Measurements from ENCODE around the gene KRT8.

DNA sequence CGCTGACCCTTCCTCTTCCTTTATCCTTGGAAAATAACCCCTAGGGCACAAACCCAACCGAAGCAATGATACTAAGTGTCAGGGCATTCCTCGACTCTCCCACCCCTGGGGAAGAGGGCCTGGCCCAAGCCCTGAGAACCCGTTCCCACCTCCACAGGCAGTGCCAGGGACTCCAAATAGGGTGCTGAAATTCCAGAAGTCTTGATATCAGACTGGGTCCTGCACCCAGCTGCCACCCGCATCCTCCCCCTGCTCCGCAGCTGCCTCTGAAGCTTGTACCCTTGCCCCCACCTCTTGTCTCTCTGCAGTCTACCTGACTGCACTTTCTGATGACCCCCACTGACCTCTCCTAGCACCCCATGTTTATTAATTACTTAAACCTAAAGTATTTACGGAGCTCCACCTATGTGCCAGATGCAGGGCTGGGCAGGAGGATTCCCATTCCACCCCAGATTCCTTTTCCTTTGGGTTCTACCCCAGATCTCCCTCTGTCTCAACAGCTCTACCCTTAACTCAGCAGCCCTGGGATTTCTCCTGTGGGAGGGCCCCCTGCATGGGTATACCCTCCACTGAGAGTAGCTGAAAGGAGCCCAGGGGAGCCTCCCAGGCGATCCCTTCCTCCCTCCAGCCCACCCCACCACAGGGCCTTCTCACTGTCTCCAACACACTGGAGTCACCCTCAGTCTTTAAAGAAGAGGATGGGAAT, 40.0 kb upstream of the KRT8 start:
- TF ChIP-seq TAF1 (IDR thresholded peaks at IDR 0.05; ENCODE audit: low read depth) (no peak), EZH2 (IDR thresholded peaks at IDR 0.05; ENCODE audit: borderline replicate concordance, insufficient read depth, low read length, poor library complexity, severe bottlenecking) (no peak), POLR2AphosphoS5 (IDR thresholded peaks at IDR 0.05) (no peak), RAD21 (conservative IDR thresholded peaks at IDR 0.05) (no peak), EP300 (conservative IDR thresholded peaks at IDR 0.05; ENCODE audit: poor library complexity, severe bottlenecking) (no peak), MXI1 (conservative IDR thresholded peaks at IDR 0.05; ENCODE audit: poor library complexity, severe bottlenecking) (no peak)
- TF ChIP-seq, protein P1, sequence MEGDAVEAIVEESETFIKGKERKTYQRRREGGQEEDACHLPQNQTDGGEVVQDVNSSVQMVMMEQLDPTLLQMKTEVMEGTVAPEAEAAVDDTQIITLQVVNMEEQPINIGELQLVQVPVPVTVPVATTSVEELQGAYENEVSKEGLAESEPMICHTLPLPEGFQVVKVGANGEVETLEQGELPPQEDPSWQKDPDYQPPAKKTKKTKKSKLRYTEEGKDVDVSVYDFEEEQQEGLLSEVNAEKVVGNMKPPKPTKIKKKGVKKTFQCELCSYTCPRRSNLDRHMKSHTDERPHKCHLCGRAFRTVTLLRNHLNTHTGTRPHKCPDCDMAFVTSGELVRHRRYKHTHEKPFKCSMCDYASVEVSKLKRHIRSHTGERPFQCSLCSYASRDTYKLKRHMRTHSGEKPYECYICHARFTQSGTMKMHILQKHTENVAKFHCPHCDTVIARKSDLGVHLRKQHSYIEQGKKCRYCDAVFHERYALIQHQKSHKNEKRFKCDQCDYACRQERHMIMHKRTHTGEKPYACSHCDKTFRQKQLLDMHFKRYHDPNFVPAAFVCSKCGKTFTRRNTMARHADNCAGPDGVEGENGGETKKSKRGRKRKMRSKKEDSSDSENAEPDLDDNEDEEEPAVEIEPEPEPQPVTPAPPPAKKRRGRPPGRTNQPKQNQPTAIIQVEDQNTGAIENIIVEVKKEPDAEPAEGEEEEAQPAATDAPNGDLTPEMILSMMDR (IDR thresholded peaks at IDR 0.05; ENCODE audit: poor library complexity, severe bottlenecking): no peak
- TF ChIP-seq, protein P2, sequence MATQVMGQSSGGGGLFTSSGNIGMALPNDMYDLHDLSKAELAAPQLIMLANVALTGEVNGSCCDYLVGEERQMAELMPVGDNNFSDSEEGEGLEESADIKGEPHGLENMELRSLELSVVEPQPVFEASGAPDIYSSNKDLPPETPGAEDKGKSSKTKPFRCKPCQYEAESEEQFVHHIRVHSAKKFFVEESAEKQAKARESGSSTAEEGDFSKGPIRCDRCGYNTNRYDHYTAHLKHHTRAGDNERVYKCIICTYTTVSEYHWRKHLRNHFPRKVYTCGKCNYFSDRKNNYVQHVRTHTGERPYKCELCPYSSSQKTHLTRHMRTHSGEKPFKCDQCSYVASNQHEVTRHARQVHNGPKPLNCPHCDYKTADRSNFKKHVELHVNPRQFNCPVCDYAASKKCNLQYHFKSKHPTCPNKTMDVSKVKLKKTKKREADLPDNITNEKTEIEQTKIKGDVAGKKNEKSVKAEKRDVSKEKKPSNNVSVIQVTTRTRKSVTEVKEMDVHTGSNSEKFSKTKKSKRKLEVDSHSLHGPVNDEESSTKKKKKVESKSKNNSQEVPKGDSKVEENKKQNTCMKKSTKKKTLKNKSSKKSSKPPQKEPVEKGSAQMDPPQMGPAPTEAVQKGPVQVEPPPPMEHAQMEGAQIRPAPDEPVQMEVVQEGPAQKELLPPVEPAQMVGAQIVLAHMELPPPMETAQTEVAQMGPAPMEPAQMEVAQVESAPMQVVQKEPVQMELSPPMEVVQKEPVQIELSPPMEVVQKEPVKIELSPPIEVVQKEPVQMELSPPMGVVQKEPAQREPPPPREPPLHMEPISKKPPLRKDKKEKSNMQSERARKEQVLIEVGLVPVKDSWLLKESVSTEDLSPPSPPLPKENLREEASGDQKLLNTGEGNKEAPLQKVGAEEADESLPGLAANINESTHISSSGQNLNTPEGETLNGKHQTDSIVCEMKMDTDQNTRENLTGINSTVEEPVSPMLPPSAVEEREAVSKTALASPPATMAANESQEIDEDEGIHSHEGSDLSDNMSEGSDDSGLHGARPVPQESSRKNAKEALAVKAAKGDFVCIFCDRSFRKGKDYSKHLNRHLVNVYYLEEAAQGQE (IDR thresholded peaks at IDR 0.05; ENCODE audit: borderline replicate concordance): no peak
